HG02884 (cell line): ENCODE results near the gene BTN2A1.
"Not testable (repeated sequence)": the region's sequence is repeated elsewhere in the genome, so short reads cannot be mapped to it uniquely, and the experiment has no call there.

Source experiments
- ATAC-seq: cut with Tn5 transposase; IDR thresholded peaks from one replicate; pipeline ENCODE4 v1.9.1; 2021; ENCODE audit warnings: mild to moderate bottlenecking, moderate library complexity; ENCODE audit not compliant: unreplicated experiment

Gene BTN2A1

GRCh38 chr6:26457806-26458688, at the start of gene BTN2A1:
TSS of gene BTN2A1 (plus strand) at chr6:26457955. CDS start at chr6:26458637, 682 bp downstream.
- ATAC-seq: peak; percentile 98

GRCh38 chr6:26408828-26409730, 48.7 kb upstream of the BTN2A1 start:
- ATAC-seq: no peak

DNA sequence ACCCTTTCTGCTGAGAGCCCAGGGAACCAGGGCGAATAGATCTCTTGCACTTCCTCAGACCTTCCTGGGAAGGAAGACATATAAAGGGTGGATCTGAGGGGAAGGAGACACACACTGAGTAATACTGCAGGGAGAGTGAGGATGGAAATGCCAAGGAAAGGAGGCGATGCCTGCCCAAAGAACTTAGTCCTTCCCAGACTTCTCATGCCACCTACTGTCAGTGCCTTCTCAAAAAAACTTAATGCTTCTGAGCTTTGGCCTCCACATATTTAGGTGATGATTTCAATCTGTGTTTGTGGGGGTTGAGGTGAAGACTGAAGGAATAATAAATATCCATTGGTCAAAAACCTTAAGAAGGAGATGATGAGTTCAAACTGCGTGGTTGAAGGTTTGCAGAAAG, 46.0 kb upstream of the BTN2A1 start:
- ATAC-seq: no peak

GRCh38 chr6:26412228-26412627, 45.5 kb upstream of the BTN2A1 start:
- no peak for ATAC-seq

- ATAC-seq: no peak
Measured at GRCh38 chr6:26412954-26413353, 44.8 kb upstream of the BTN2A1 start.

- no peak for ATAC-seq
Measured at GRCh38 chr6:26414281-26414680, 43.5 kb upstream of the BTN2A1 start.

DNA sequence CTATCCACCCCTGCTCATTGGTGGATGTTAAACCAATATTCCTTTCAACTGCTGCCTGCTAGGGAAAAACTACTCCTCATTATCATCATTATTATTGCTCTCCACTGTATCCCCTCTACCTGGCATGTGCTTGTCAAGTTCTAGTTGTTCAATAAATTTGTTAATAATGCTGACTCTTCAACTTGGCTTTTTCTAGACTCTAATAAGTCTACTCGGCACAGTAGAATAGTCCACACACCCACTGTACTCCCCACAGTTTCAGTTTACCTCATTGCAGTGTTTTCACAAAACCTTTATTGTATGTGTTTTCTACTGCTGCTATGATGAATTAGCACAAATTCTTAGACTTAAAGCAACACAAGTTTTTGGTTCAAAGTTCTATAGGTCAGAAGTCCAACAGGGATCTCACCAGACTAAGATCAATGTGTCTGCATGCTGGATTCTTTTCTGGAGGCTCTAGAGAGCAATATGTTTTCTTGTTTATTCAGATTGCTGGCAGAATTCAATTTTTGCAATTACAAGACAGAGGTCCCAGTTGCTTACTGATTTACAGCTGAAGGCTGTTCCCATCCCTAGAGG, 42.6 kb upstream of the BTN2A1 start:
- ATAC-seq: no peak

DNA sequence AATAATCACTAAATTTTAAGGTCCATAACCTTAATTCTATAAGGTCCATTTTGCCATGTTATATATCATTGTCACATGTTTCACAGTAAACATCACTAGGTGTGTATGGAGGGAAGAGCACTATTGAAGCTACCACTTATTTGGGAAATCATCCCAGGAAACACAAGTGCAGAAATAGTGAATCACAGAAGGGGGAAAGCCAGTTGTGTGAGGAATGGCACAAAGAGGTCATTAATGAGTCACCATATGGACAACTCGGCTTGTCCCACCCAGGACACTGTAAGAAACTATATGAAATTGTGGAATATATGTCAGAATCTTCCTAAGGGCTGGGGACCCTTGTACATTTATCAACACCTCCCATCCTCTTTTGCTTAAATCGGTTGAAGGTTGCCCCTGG, 42.0 kb upstream of the BTN2A1 start:
- no peak for ATAC-seq

- ATAC-seq: no peak
Measured at GRCh38 chr6:26416288-26416687, 41.5 kb upstream of the BTN2A1 start.

DNA sequence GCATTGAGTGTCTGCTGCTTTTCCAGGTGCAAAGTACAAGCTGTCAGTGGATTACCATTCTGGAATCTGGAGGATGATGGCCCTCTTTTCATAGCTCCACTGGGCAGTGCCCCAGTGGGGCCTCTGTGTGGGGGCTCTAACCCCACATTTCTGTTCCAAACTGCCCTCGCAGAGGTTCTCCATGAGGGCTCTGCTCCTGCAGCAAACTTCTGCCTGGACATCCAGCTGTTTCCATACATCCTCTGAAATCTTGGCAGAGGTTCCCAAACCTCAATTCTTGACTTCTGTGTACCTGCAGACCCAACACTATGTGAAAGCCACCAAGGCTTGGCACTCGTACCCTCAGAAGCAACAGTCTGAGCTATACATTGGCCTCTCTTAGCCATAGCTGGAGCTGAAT, 39.7 kb upstream of the BTN2A1 start:
- not testable (repeated sequence) for ATAC-seq

- not testable (repeated sequence) for ATAC-seq
Measured at GRCh38 chr6:26418795-26419194, 39.0 kb upstream of the BTN2A1 start.

- ATAC-seq: no peak
Measured at GRCh38 chr6:26420688-26421171, 37.0 kb upstream of the BTN2A1 start.

- peak; percentile 88 for ATAC-seq
Measured at GRCh38 chr6:26421259-26422144, 36.3 kb upstream of the BTN2A1 start.

DNA sequence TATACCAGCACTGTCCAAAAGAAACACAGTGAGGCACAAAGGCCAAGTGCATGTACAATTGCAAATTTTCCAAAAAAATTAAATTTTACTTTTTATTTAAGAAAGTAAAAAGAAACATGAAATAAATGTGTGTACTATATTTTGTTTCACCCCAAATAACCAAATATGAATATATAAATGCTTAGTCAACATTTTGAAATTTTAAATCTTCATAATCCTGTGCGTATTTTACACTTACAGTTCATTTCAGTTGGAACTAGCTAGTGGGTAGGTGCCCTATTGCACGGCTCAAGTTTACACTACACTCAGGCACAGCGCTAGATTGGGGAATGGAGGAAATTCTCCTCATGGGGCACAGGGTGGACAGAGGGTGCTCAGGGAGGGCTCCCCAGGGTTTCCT, 35.4 kb upstream of the BTN2A1 start:
- ATAC-seq: no peak

DNA sequence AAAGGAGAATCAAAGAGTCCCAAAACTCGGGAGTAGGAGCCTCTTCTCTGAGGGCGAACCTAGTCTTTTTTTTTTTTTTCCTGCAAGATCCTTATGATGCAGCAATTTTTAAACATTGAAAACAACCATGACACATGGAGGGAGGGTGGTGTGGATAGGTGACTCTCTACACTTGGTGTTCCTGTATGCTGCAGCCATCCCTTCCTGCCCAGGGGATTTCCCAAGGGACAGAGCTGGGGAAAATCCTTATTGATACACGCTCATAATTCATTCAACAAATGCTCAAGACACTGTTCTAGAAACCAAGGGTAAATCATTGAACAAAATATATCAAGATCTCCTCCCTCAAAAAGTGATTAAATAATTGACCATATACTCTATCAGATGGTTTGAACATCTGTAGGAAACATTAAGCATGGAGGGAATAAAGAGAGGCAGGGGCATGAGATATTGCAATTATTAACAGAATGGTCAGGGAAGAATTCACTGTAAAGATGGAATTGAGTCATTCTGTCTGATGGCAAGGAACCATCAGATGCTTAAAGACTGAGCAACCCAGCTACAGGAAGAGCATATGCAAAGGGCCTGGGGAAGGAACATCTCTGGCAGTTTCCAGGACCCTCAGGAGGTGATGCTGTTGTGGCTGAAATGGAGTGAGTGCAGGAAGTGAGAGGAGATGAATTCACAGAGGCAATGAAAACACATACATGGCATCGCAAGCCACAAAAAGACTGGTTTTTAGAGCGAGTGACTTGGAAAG, 30.9 kb upstream of the BTN2A1 start:
- ATAC-seq: no peak

DNA sequence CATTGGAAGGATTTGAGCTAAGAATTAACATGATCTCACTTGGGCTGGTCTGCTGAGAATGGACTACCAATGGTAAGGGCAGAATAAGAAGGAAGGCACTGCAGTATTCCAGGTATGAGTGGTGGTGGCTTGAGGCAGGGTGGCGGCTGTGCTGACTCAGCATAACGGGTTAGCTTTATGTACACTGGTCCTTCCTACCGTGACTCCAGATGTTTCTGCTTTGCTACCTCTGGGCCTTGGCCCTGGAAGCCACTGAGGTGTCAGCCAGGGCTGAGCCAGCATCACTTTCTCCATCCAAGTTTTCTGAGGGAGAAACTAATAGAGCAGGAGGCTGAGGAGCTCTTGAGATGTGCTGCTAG, 30.3 kb upstream of the BTN2A1 start:
- no peak for ATAC-seq

DNA sequence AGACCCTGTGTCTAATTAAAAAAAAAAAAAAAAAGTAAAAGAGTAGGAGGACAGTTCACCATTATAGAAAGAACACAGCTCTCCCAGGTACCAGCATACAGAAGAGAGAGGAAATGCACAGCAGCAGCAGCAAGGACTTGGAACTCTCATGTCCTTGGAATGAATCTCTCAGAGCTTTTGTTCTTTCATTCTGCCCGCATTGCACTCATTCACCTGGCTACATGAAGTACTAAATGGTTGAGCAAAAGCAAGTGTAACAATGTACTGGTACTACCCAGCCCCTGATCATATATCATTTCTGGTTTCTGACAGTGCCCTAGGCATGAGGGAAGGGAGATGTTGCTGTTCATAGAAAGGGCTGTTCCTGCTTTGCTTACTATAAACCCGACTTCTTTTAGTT, 29.5 kb upstream of the BTN2A1 start:
- no peak for ATAC-seq

GRCh38 chr6:26430787-26431186, 27.0 kb upstream of the BTN2A1 start:
- ATAC-seq: no peak
